Central memory CD8-positive, alpha-beta T cell (primary cell): ENCODE data around the gene ZNF215.
"Not testable (repeated sequence)": the region's sequence is repeated elsewhere in the genome, so short reads cannot be mapped to it uniquely, and the experiment has no call there.

Experiments used
- ATAC-seq: fragments of 150-1000 bp; cut with Tn5 transposase; replicated peaks from 2 replicates; pipeline ENCODE4 v1.10.0; 2022; ENCODE audit warnings: mild to moderate bottlenecking, moderate FRiP score, moderate number of reproducible peaks; ENCODE audit not compliant: poor library complexity, severe bottlenecking; ENCODE audit errors: extremely low read depth
- DNase-seq, 2 donors: peaks; one replicate each; pipeline ENCODE4 v3.0.0; 2021; ENCODE audit warnings: low spot score in 2 of 2
- H3K27ac Mint-ChIP-seq: one replicate; pipeline ENCODE4 v1.8.0; 2022; ENCODE audit warnings: low read depth, mild to moderate bottlenecking, moderate library complexity, mixed read lengths
- H3K27me3 Mint-ChIP-seq: one replicate; pipeline ENCODE4 v1.8.0; 2022; ENCODE audit warnings: mixed read lengths
- H3K36me3 Mint-ChIP-seq: one replicate; pipeline ENCODE4 v1.8.0; 2022; ENCODE audit warnings: mild to moderate bottlenecking, moderate library complexity, mixed read lengths; ENCODE audit not compliant: insufficient read depth
- H3K4me1 Mint-ChIP-seq: one replicate; pipeline ENCODE4 v1.8.0; 2022; ENCODE audit warnings: mixed read lengths
- H3K4me3 Mint-ChIP-seq: one replicate; pipeline ENCODE4 v1.8.0; 2022; ENCODE audit warnings: mild to moderate bottlenecking, moderate library complexity, mixed read lengths
- H3K9me3 Mint-ChIP-seq: one replicate; pipeline ENCODE4 v1.8.0; 2022; ENCODE audit warnings: mixed read lengths

Gene ZNF215

GRCh38 chr11:6962673-6963072, 36.4 kb downstream of the ZNF215 start:
- H3K36me3 Mint-ChIP-seq, result no peaks in the 10 kb centered on the region
- ATAC-seq (no peak), DNase-seq (no peak)
- no peaks in the 10 kb centered on the region for H3K4me1 Mint-ChIP-seq
- H3K9me3 Mint-ChIP-seq, result no peaks in the 10 kb centered on the region
- no peak overlapping the region for H3K4me3 Mint-ChIP-seq
- H3K27ac Mint-ChIP-seq, result no peak overlapping the region
- no peaks in the 10 kb centered on the region for H3K27me3 Mint-ChIP-seq

- ATAC-seq (no peak), DNase-seq (no peak)
- H3K4me3 Mint-ChIP-seq, result no peak overlapping the region
- no peak overlapping the region for H3K27ac Mint-ChIP-seq
- no peaks in the 10 kb centered on the region for H3K9me3 Mint-ChIP-seq
- no peaks in the 10 kb centered on the region for H3K4me1 Mint-ChIP-seq
- H3K27me3 Mint-ChIP-seq, result no peaks in the 10 kb centered on the region
- H3K36me3 Mint-ChIP-seq, result no peaks in the 10 kb centered on the region
Measured at GRCh38 chr11:6968816-6969215, 42.6 kb downstream of the ZNF215 start.

- not testable (repeated sequence) for H3K9me3 Mint-ChIP-seq, DNase-seq, ATAC-seq, H3K27ac Mint-ChIP-seq, H3K36me3 Mint-ChIP-seq, H3K27me3 Mint-ChIP-seq, H3K4me3 Mint-ChIP-seq, H3K4me1 Mint-ChIP-seq
Measured at GRCh38 chr11:6969854-6970253, 43.6 kb downstream of the ZNF215 start.

- no peak overlapping the region for H3K27ac Mint-ChIP-seq
- H3K4me3 Mint-ChIP-seq, result no peak overlapping the region
- no peaks in the 10 kb centered on the region for H3K27me3 Mint-ChIP-seq
- DNase-seq (no peak), ATAC-seq (no peak)
- H3K36me3 Mint-ChIP-seq, result no peaks in the 10 kb centered on the region
- H3K4me1 Mint-ChIP-seq, result no peaks in the 10 kb centered on the region
- H3K9me3 Mint-ChIP-seq, result no peaks in the 10 kb centered on the region
Measured at GRCh38 chr11:6979365-6979764, 53.1 kb downstream of the ZNF215 start.

- no peaks in the 10 kb centered on the region for H3K36me3 Mint-ChIP-seq
- no peaks in the 10 kb centered on the region for H3K9me3 Mint-ChIP-seq
- no peaks in the 10 kb centered on the region for H3K27me3 Mint-ChIP-seq
- H3K4me1 Mint-ChIP-seq, result no peaks in the 10 kb centered on the region
- DNase-seq, result no peak
- ATAC-seq, result no peak
- no peak overlapping the region for H3K4me3 Mint-ChIP-seq
- no peak overlapping the region for H3K27ac Mint-ChIP-seq
Measured at GRCh38 chr11:6986487-6986886, 60.3 kb downstream of the ZNF215 start.

- Mint-ChIP-seq H3K4me1 (no peaks in the 10 kb centered on the region), H3K36me3 (no peaks in the 10 kb centered on the region), H3K27ac (no peak overlapping the region), H3K4me3 (no peak overlapping the region), H3K27me3 (no peaks in the 10 kb centered on the region), H3K9me3 (no peaks in the 10 kb centered on the region)
- DNase-seq (no peak), ATAC-seq (no peak)
Measured at GRCh38 chr11:6988506-6988905, 62.3 kb downstream of the ZNF215 start.

GRCh38 chr11:6991227-6991626, 65.0 kb downstream of the ZNF215 start:
- no peak overlapping the region for H3K4me3 Mint-ChIP-seq
- no peaks in the 10 kb centered on the region for H3K27me3 Mint-ChIP-seq
- H3K9me3 Mint-ChIP-seq, result no peaks in the 10 kb centered on the region
- H3K4me1 Mint-ChIP-seq, result no peaks in the 10 kb centered on the region
- DNase-seq (no peak), ATAC-seq (no peak)
- H3K36me3 Mint-ChIP-seq, result no peaks in the 10 kb centered on the region
- no peak overlapping the region for H3K27ac Mint-ChIP-seq

GRCh38 chr11:6992026-6992425, 65.8 kb downstream of the ZNF215 start:
- Mint-ChIP-seq H3K4me3 (no peak overlapping the region), H3K27ac (no peak overlapping the region), H3K36me3 (no peaks in the 10 kb centered on the region), H3K4me1 (no peaks in the 10 kb centered on the region), H3K27me3 (no peaks in the 10 kb centered on the region), H3K9me3 (no peaks in the 10 kb centered on the region)
- DNase-seq (no peak), ATAC-seq (no peak)

GRCh38 chr11:6992457-6993417, 66.5 kb downstream of the ZNF215 start:
- DNase-seq, result no peak

GRCh38 chr11:6995703-6996102, 69.5 kb downstream of the ZNF215 start:
- peaks cover 27% of the 10 kb centered on the region for H3K27me3 Mint-ChIP-seq
- ATAC-seq (no peak), DNase-seq (no peak)
- no peak overlapping the region for H3K27ac Mint-ChIP-seq
- no peak overlapping the region for H3K4me3 Mint-ChIP-seq
- H3K4me1 Mint-ChIP-seq, result no peaks in the 10 kb centered on the region
- no peaks in the 10 kb centered on the region for H3K36me3 Mint-ChIP-seq
- no peaks in the 10 kb centered on the region for H3K9me3 Mint-ChIP-seq

More at GRCh38 chr11:6992457-6993417, 66.5 kb downstream of the ZNF215 start:
- H3K4me3 Mint-ChIP-seq, result no peak overlapping the region
- H3K27ac Mint-ChIP-seq, result no peak overlapping the region
- H3K27me3 Mint-ChIP-seq, result peaks cover under 1% of the 10 kb centered on the region
- ATAC-seq, result no peak
- H3K4me1 Mint-ChIP-seq, result no peaks in the 10 kb centered on the region
- no peaks in the 10 kb centered on the region for H3K9me3 Mint-ChIP-seq
- no peaks in the 10 kb centered on the region for H3K36me3 Mint-ChIP-seq

- no peak overlapping the region for H3K27ac Mint-ChIP-seq
- H3K4me1 Mint-ChIP-seq, result no peaks in the 10 kb centered on the region
- peaks cover 41% of the 10 kb centered on the region for H3K27me3 Mint-ChIP-seq
- H3K36me3 Mint-ChIP-seq, result peaks cover 2% of the 10 kb centered on the region
- DNase-seq (no peak), ATAC-seq (no peak)
- H3K9me3 Mint-ChIP-seq, result no peaks in the 10 kb centered on the region
- H3K4me3 Mint-ChIP-seq, result no peak overlapping the region
Measured at GRCh38 chr11:7004482-7004881, 78.3 kb downstream of the ZNF215 start.
